Measurements from ENCODE around the gene NPM3. TPM values are rescaled to one million over a fixed set of nuclear protein-coding genes. Genes with fewer than 3 reads are reported as not detected.
A peak's percentile ranks its signal among the peaks of the same experiment; 100 is the strongest.

Gene NPM3
- total and polyA plus RNA-seq, 2 of the 8 experiments (the other 6 are each of a cell fraction or from before 2014, with no cell fraction given), result 127 to 175 TPM

DNA sequence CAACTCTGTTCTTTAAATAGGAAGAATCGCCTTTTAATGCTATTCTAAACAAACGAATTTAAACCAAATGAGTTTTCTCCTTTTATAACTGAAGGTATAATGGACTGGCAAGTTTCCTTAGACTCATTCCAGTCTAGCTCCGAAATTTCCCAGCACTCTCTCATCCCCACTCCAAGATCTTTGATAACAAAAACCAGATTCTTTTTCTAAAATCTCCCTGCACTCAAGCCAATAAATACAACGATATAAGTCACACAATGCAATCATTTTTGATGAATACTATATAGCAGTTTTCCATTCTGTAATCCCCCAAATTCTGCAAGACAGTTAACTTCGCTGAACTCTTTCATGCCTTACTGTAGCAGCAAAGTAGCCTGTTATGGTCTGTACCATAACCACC is 33.1 kb upstream of the NPM3 start:
- no peak overlapping the region for H2BK12ac ChIP-seq (ENCODE audit: low read depth, low read length)
- no peak overlapping the region for H3K56ac ChIP-seq (replicated peaks; ENCODE audit: insufficient read length, low read depth, low read length)
- ChIA-PET POLR2A (ENCODE audit: partially characterized antibody) (interaction anchor here (0.7 to 6.0 kb wide), 5 partner anchors 15 to 34 kb away, joined by 3 to 100 read pairs (median 9); partner anchors contain the start of gene NPM3), CTCF (ENCODE audit: partially characterized antibody) (interaction anchor here (7.0 kb wide), 1 partner anchor 21 kb away, joined by 46 read pairs; no protein-coding TSS in a partner anchor)
- H3K23me2 ChIP-seq (ENCODE audit: low read depth, low read length), result peaks cover 14% of the 10 kb centered on the region
- H4K91ac ChIP-seq (replicated peaks; ENCODE audit: insufficient read length, low read length), result no peak overlapping the region
- WGBS, 2 experiments (ENCODE audit: extremely low coverage in 1 of 2, insufficient coverage in 1 of 2, insufficient read length in 1 of 2, insufficient replicate concordance in 2 of 2, low coverage in 1 of 2, low lambda C conversion rate in 2 of 2, missing lambda C conversion rate in 1 of 2), result 7% methylated on average over 5 of the region's 5 CpGs; no CpG with 5 or more reads in 1 of the 2 experiments
- peaks cover 47 to 71% of the 10 kb centered on the region in 2 experiments for H3K79me2 ChIP-seq (ENCODE audit: control insufficient read depth in 1 of 2, insufficient read depth in 2 of 2, low read length in 2 of 2)
- no peak for DNase-seq (ENCODE audit: low read depth in 1 of 2, low spot score in 2 of 2)
- no peak overlapping the region for H3K4ac ChIP-seq (replicated peaks; ENCODE audit: insufficient read length, low read depth, low read length)
- peaks cover 12% of the 10 kb centered on the region for H3K79me1 ChIP-seq (ENCODE audit: low read depth, low read length)
- no peak overlapping the region for H3K14ac ChIP-seq (ENCODE audit: insufficient read length)
- H4K8ac ChIP-seq (ENCODE audit: extremely low read depth, insufficient read depth, low read length), result no peak overlapping the region
- H2BK15ac ChIP-seq (ENCODE audit: low read length), result no peak overlapping the region
- H2BK5ac ChIP-seq (ENCODE audit: low read depth, low read length), result no peak overlapping the region
- peaks cover 0 to 5% (median 0%) of the 10 kb centered on the region in 4 experiments; a peak in 3 of 7 replicates for H3K4me1 ChIP-seq (replicated peaks in 1 of 4; ENCODE audit: control insufficient read depth in 3 of 4, insufficient read depth in 4 of 4, low read length in 3 of 4)
- H2AK5ac ChIP-seq (ENCODE audit: low read depth, low read length), result no peak overlapping the region
- H4K20me1 ChIP-seq (replicated peaks in 1 of 2; ENCODE audit: control insufficient read depth in 1 of 2, insufficient read depth in 2 of 2, low read length in 2 of 2), result peaks cover 27 to 36% of the 10 kb centered on the region in 2 experiments
- H2BK120ac ChIP-seq (replicated peaks; ENCODE audit: low read depth, low read length), result no peak overlapping the region
- peaks cover 0 to 19% (median 3%) of the 10 kb centered on the region in 4 experiments; a peak in 5 of 8 replicates for H3K36me3 ChIP-seq (ENCODE audit: control insufficient read depth in 2 of 4, insufficient read depth in 4 of 4, low read length in 3 of 4)
- H4K5ac ChIP-seq (ENCODE audit: insufficient read length, low read depth, low read length), result no peak overlapping the region
- no peak overlapping the region for H3K27ac ChIP-seq (ENCODE audit: low read depth, low read length)
- H3K4me3 ChIP-seq (ENCODE audit: extremely low read depth in 1 of 4, insufficient read depth in 2 of 4, low read depth in 3 of 4, low read length in 4 of 4), result peak overlapping the region; percentile 77 to 98 (median 90)
- H2BK20ac ChIP-seq (ENCODE audit: low read length), result no peak overlapping the region
- no peak overlapping the region for H2AFZ ChIP-seq (ENCODE audit: low read length)
- no peaks in the 10 kb centered on the region for H3K27me3 ChIP-seq (replicated peaks in 1 of 4; ENCODE audit: control insufficient read depth in 3 of 4, extremely low read depth in 1 of 4, insufficient read depth in 3 of 4, low read length in 3 of 4)
- H3K9ac ChIP-seq (replicated peaks in 1 of 4; ENCODE audit: extremely low read depth in 1 of 4, low read depth in 3 of 4, low read length in 3 of 4), result peak overlapping the region in 3 of 4 experiments; percentile 11 to 100 (median 25); a peak in 2 of 7 replicates
- H3K9me3 ChIP-seq (ENCODE audit: insufficient read depth in 2 of 2, low read depth in 1 of 2, low read length in 1 of 2), result no peaks in the 10 kb centered on the region
- H3K4me2 ChIP-seq (ENCODE audit: insufficient read depth in 1 of 2, low read depth in 2 of 2, low read length in 2 of 2), result peak overlapping the region; percentile 90 to 92
- H3K23ac ChIP-seq (ENCODE audit: insufficient read length), result no peak overlapping the region
- H3K18ac ChIP-seq (ENCODE audit: extremely low read depth, low read length), result no peak overlapping the region
- no peak for FAIRE-seq
- no peak for TF ChIP-seq SRF (IDR thresholded peaks at IDR 0.05; ENCODE audit: low read depth, low read length)
- no peak for TF ChIP-seq SP1 (IDR thresholded peaks at IDR 0.05; ENCODE audit: low read depth, low read length)
- TF ChIP-seq E2F6 (IDR thresholded peaks at IDR 0.05), result no peak
- TF ChIP-seq JUN (IDR thresholded peaks at IDR 0.05; ENCODE audit: low read depth, low read length), result no peak

All from H1 (cell line).